SIG-M5 treated with dmso at 0.1 percent for 504 hours (cell line): ENCODE data around the gene SBF1.
"Not testable (repeated sequence)": the region's sequence is repeated elsewhere in the genome, so short reads cannot be mapped to it uniquely, and the experiment has no call there.

Source experiments
- DNase-seq: peaks from one replicate; lab custom pipeline; 2025; ENCODE audit not compliant: unreplicated experiment; lab: John Stamatoyannopoulos, UW

Gene SBF1

DNA sequence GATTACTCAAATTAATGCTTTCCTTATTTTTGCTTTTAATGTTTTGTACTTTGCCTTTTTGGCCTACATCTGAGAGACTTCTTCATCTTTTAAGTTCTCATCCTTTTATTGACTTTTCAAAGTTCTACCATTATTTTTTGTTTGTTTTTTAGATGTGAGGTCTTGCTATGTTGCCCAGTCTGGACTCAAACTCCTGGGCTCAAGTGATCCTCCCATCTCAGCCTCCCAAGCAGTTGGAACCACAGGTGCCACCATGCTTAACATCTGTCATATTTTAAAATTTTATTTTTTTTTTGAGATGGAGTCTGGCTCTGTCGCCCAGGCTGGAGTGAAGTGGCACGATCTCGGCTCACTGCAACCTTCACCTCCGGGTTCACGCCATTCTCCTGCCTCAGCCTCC lies 73.9 kb downstream of the SBF1 start:
- no peak for DNase-seq

- DNase-seq, result no peak
Observed at GRCh38 chr22:50400406-50400805, 74.4 kb downstream of the SBF1 start.

GRCh38 chr22:50399751-50400331 lies 75.0 kb downstream of the SBF1 start:
- DNase-seq, result peak; percentile 79

GRCh38 chr22:50398831-50399648 lies 75.8 kb downstream of the SBF1 start:
- DNase-seq, result no peak

DNA sequence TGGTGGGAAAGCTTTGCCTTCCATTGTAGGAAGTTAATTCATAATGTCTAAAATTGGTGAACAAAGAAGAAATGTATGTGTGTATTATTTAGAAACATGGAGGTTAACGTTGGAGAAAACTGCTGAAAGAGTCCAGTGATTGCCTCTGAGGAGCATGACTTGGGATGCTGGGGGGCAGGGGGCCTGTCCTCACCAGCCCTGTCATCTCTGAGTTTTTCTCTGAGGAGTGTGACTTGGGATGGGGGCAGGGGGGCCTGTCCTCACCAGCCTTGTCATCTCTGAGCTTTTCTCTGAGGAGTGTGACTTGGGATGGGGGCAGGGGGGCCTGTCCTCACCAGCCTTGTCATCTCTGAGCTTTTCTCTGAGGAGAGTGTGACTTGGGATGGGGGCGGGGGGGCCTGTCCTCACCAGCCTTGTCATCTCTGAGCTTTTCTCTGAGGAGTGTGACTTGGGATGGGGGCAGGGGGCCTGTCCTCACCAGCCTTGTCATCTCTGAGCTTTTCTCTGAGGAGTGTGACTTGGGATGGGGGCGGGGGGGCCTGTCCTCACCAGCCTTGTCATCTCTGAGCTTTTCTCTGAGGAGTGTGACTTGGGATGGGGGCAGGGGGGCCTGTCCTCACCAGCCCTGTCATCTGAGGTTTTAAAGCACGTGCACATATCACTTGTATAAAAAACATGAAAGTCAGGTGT lies 77.3 kb downstream of the SBF1 start:
- not testable (repeated sequence) for DNase-seq

DNA sequence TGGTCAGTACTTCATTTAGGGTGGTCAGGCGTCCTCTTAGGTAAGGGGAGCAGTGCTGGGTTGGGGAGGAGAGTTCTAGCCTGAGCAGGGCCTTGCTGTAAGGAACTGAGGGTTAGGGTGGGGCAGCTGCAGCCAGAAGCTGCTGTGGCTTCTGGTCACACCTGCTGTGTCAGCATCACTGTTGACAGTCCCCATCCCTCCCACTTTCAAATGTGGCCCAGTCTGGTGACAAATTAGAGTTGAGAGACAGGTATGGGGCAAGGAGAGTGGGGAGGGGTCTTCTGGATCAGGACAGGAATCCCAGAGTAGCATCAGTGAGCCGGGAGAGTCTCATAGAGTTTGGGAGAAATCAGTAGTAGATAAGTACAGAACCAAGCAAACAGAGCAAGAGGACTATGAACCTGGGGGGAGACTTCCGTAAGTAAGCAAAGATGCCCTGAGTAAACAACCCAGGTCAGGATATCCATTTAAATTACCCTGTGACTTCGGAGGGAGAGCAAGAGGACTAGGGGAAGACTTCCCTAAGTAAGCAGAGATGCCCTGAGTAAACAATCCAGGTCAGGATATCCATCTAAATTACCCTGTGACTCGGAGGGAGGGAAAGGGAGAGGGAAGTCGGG lies 78.0 kb downstream of the SBF1 start:
- DNase-seq, result no peak
